CD14-positive monocyte (primary cell): ENCODE results near the gene BHMT. TPM values are rescaled to one million over a fixed set of nuclear protein-coding genes. Genes with fewer than 3 reads are reported as not detected.
A peak's percentile ranks its signal among the peaks of the same experiment; 100 is the strongest.

Source experiments
- DNase-seq, 3 donors: peaks; one replicate each; pipeline ENCODE4 v3.0.0-alpha.2; 2011 to 2022
- H2AFZ ChIP-seq: 2 replicates; pipeline ENCODE4 v1.6.0; 2012; ENCODE audit warnings: mild to moderate bottlenecking, low read depth, low read length, inconsistent platforms; ENCODE audit not compliant: insufficient read depth, poor library complexity, severe bottlenecking
- H3K27ac ChIP-seq, 2 donors: 1 replicate in 1 of 2; 2 replicates in 1 of 2; pipeline ENCODE4 v1.5.1; 2012 to 2013; ENCODE audit warnings: low read length in 2 of 2, control low read depth in 1 of 2, inconsistent platforms in 1 of 2, low read depth in 1 of 2, mild to moderate bottlenecking in 1 of 2
- H3K27me3 ChIP-seq, 2 donors: one replicate each; pipeline versions ENCODE4 v1.6.0 to v1.6.1; 2011 to 2013; ENCODE audit warnings: low read length in 2 of 2; ENCODE audit not compliant: control insufficient read depth in 2 of 2, insufficient read depth in 2 of 2
- H3K36me3 ChIP-seq, 2 donors: replicated peaks in 1 of 2; 1 replicate in 1 of 2; 2 replicates in 1 of 2; pipeline versions ENCODE4 v1.5.1 to v1.6.1; 2012 to 2013; ENCODE audit warnings: low read length in 2 of 2, control low read depth in 1 of 2, inconsistent platforms in 1 of 2, mild to moderate bottlenecking in 1 of 2; ENCODE audit not compliant: insufficient read depth in 2 of 2, control insufficient read depth in 1 of 2
- H3K4me1 ChIP-seq, 2 donors: 1 replicate in 1 of 2; 2 replicates in 1 of 2; pipeline versions ENCODE4 v1.5.1 to v1.6.1; 2012 to 2013; ENCODE audit warnings: low read length in 2 of 2, control low read depth in 1 of 2, inconsistent platforms in 1 of 2, mild to moderate bottlenecking in 1 of 2, moderate library complexity in 1 of 2; ENCODE audit not compliant: insufficient read depth in 2 of 2, control insufficient read depth in 1 of 2
- H3K4me2 ChIP-seq: replicated peaks from 2 replicates; pipeline ENCODE3; 2012; ENCODE audit warnings: low read length, moderate library complexity, mild to moderate bottlenecking; ENCODE audit not compliant: poor library complexity, severe bottlenecking; ENCODE audit errors: extremely low read depth
- H3K4me3 ChIP-seq, 3 experiments: fragments of 200-600 bp in 1 of 3; sonication (generic) in 1 of 3; replicated peaks in 1 of 3; 1 replicate in 2 of 3; 2 replicates in 1 of 3; pipeline ENCODE4 v1.5.1; 2011 to 2013; ENCODE audit warnings: low read length in 3 of 3, mild to moderate bottlenecking in 3 of 3, control low read depth in 2 of 3, low read depth in 2 of 3, inconsistent platforms in 1 of 3, moderate library complexity in 1 of 3
- H3K79me2 ChIP-seq: 2 replicates; pipeline ENCODE4 v1.6.0; 2012; ENCODE audit warnings: mild to moderate bottlenecking, control low read depth, inconsistent platforms, low read length, moderate library complexity; ENCODE audit not compliant: insufficient read depth
- H3K9ac ChIP-seq: 2 replicates; pipeline ENCODE4 v1.6.0; 2017; ENCODE audit warnings: low read length, mild to moderate bottlenecking; ENCODE audit not compliant: insufficient read depth, poor library complexity, severe bottlenecking
- H3K9me3 ChIP-seq, 2 donors: replicated peaks in 1 of 2; 1 replicate in 1 of 2; 2 replicates in 1 of 2; pipeline versions ENCODE4 v1.5.1 to v1.6.1; 2012 to 2013; ENCODE audit warnings: low read length in 2 of 2, control low read depth in 1 of 2; ENCODE audit not compliant: control insufficient read depth in 1 of 2, insufficient read depth in 1 of 2
- H4K20me1 ChIP-seq: 2 replicates; pipeline ENCODE4 v1.6.0; 2012; ENCODE audit warnings: mild to moderate bottlenecking, low read length, control low read depth, moderate library complexity; ENCODE audit not compliant: insufficient read depth
- H3K27ac Mint-ChIP-seq, 7 donors: one replicate each; pipeline ENCODE4 v1.8.0; 2020; ENCODE audit warnings: mild to moderate bottlenecking in 7 of 7, mixed read lengths in 7 of 7, moderate library complexity in 6 of 7, inconsistent platforms in 2 of 7
- H3K27me3 Mint-ChIP-seq, 3 donors: one replicate each; pipeline ENCODE4 v1.8.0; 2021 to 2022; ENCODE audit warnings: low read depth in 3 of 3, mild to moderate bottlenecking in 3 of 3, mixed read lengths in 3 of 3, moderate library complexity in 3 of 3, inconsistent platforms in 1 of 3
- H3K36me3 Mint-ChIP-seq, 2 donors: one replicate each; pipeline ENCODE4 v1.8.0; 2020; ENCODE audit warnings: mixed read lengths in 2 of 2, inconsistent platforms in 1 of 2, mild to moderate bottlenecking in 1 of 2
- H3K4me1 Mint-ChIP-seq: one replicate; pipeline ENCODE4 v1.8.0; 2020; ENCODE audit warnings: mild to moderate bottlenecking, mixed read lengths
- H3K4me3 Mint-ChIP-seq, 2 donors: one replicate each; pipeline ENCODE4 v1.8.0; 2020; ENCODE audit warnings: mild to moderate bottlenecking in 2 of 2, mixed read lengths in 2 of 2, moderate library complexity in 1 of 2
- H3K9me3 Mint-ChIP-seq, 7 donors: one replicate each; pipeline ENCODE4 v1.8.0; 2020 to 2022; ENCODE audit warnings: mixed read lengths in 7 of 7, mild to moderate bottlenecking in 6 of 7, moderate library complexity in 6 of 7, inconsistent platforms in 2 of 7
- WGBS: methylation state at CpG from one replicate; pipeline ENCODE4 v1.1.5; 2013; ENCODE audit warnings: missing lambda C conversion rate; ENCODE audit not compliant: insufficient coverage; 5-methylcytosine and 5-hydroxymethylcytosine counted together
- intact Hi-C, 2 donors: fragments of 100-400 bp; cut with micrococcal nuclease; formaldehyde crosslinking; loops; one replicate each; pipeline versions ENCODE4 v1.15.0 to v1.15.1; 2023
- polyA plus RNA-seq, 3 donors: library from polyadenylated mRNA; depleted of rRNA in 1 of 3; unstranded in 2 of 3; stranded (reverse) in 1 of 3; fragments of 300-500 nt in 2 of 3; fragments of >200 nt in 1 of 3; fragmentation: Illumina TruSeq in 2 of 3; gene quantifications; 1 replicate in 2 of 3; 2 replicates in 1 of 3; pipeline ENCODE4 v1.2.3, GENCODE V29; 2012 to 2021
- TF ChIP-seq, protein P1 (sequence below): fragments of 200-600 bp; IDR thresholded peaks from one replicate; pipeline ENCODE4 v1.8.0; 2022; ENCODE audit warnings: antibody characterized with exemption, mild to moderate bottlenecking

Gene BHMT
- polyA plus RNA-seq, 3 donors = not detected

DNA sequence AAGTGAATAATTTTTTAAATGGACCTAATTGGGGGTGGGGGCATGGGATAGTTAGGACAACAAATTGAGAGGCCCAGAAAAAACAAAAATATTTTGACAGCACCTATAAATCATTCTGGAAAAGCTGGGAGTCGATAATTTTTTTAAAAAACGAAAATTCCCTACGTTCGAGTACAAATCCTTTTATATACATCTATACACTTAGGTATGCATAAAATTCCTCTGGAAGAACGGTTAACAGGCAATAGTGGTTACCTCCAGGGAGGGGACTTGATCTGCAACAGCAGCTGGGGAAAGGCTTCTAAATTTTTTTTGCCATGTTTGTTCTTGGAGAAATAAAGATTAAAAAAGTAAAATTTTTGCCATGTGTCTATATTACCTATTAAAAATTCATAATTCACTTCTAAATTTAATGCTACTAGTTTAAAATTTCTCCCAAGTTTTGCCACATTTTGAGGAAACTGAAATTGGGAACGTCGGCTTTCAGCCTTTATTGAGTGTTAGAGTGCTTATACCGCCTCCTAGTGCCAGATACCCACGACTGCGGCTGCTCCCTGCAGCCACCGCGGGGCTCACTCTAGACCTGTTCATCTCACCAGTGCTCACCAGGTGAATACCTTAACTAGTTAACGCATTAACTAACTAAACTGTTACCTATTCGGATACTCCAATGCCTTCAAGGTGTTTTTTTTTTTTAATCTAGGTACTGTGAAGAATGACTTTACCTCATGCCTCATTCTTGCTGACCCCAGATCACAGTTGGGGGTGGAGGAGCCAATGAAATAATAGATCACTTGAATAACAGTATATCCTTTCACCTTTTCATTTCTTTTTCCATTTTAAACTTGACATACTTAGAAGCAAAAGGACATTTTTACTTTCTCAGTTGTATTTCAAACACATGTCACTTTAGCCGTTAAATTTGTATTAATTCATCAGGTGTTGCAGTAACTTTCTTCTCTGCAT, 1.8 kb upstream of the BHMT start:
- Histone ChIP-seq H2AFZ (no peak overlapping the region), H3K79me2 (no peaks in the 10 kb centered on the region), H3K4me1 (peaks cover 18 to 23% of the 10 kb centered on the region in 2 donors), H4K20me1 (no peaks in the 10 kb centered on the region), H3K4me2 (no peak overlapping the region), H3K27ac (no peak overlapping the region), H3K4me3 (no peak overlapping the region), H3K9ac (no peak overlapping the region), H3K9me3 (peaks cover 0 to 12% of the 10 kb centered on the region in 2 donors), H3K36me3 (no peaks in the 10 kb centered on the region), H3K27me3 (peaks cover 40 to 50% of the 10 kb centered on the region in 2 donors)
- H3K27ac Mint-ChIP-seq = no peak overlapping the region
- peaks cover 32% of the 10 kb centered on the region for H3K4me1 Mint-ChIP-seq
- 0% methylated on average over 7 of the region's 15 CpGs for WGBS
- peak in 2 of 3 donors; percentile 34 to 43 for DNase-seq
- intact Hi-C loops = no loop called here
- H3K27me3 Mint-ChIP-seq = peaks cover 41 to 46% (median 43%) of the 10 kb centered on the region in 3 donors
- H3K9me3 Mint-ChIP-seq = peaks cover 0 to 7% (median 0%) of the 10 kb centered on the region in 7 donors
- TF ChIP-seq, protein P1, sequence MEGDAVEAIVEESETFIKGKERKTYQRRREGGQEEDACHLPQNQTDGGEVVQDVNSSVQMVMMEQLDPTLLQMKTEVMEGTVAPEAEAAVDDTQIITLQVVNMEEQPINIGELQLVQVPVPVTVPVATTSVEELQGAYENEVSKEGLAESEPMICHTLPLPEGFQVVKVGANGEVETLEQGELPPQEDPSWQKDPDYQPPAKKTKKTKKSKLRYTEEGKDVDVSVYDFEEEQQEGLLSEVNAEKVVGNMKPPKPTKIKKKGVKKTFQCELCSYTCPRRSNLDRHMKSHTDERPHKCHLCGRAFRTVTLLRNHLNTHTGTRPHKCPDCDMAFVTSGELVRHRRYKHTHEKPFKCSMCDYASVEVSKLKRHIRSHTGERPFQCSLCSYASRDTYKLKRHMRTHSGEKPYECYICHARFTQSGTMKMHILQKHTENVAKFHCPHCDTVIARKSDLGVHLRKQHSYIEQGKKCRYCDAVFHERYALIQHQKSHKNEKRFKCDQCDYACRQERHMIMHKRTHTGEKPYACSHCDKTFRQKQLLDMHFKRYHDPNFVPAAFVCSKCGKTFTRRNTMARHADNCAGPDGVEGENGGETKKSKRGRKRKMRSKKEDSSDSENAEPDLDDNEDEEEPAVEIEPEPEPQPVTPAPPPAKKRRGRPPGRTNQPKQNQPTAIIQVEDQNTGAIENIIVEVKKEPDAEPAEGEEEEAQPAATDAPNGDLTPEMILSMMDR = peak; percentile 88
- H3K36me3 Mint-ChIP-seq = peaks cover 0 to 4% of the 10 kb centered on the region in 2 donors
- H3K4me3 Mint-ChIP-seq = peak overlapping the region in 1 of 2 donors; percentile 30

DNA sequence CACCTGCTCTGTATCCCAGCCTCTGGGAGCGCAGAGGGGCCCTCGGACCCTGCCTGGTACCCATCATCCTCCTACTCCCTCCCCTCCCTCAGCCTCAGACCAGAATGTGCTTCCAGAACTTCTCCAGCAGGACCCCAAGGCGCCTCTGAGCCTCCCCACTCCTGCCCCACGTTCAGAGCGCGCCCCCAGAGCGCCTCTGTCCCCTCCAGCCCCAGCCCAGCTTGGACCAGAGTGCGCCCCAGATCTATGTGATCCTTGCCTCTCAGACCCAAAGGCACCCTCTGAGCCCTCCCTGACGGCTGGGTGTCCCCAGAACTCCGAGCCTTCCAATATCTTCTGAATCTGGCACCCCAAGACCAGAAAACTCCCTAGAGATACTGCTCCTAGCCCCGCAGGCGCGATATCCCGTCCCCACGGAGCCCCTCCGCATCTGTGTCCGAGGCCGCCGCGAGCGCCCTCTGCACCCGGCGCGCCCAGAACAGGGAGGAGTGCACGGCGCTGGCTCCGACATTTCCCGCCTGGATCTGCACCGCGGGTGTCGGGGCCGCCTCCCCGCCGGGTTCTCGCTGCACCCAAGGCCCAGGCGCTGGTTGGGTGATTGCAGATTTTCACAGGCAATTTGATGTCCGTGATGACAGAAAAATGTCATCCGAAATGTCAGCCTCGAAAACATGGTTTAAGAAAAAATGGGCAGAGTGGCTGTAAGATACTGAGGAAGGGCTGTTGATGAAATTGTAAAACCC, 522 bp downstream of the BHMT start:
- H3K4me1 Mint-ChIP-seq = peaks cover 22% of the 10 kb centered on the region
- TF ChIP-seq, protein P1 = no peak
- peaks cover 0 to 4% of the 10 kb centered on the region in 2 donors for H3K36me3 Mint-ChIP-seq
- H3K27ac Mint-ChIP-seq = no peak overlapping the region
- peaks cover 44 to 49% (median 45%) of the 10 kb centered on the region in 3 donors for H3K27me3 Mint-ChIP-seq
- intact Hi-C loops = no loop called here
- no peak overlapping the region for H3K9ac ChIP-seq
- H3K79me2 ChIP-seq = no peaks in the 10 kb centered on the region
- no peaks in the 10 kb centered on the region for H4K20me1 ChIP-seq
- H3K4me1 ChIP-seq = peaks cover 11 to 14% of the 10 kb centered on the region in 2 donors
- peaks cover 42 to 54% of the 10 kb centered on the region in 2 donors for H3K27me3 ChIP-seq
- H3K4me3 Mint-ChIP-seq = peak overlapping the region in 1 of 2 donors; percentile 82
- H3K9me3 Mint-ChIP-seq = peaks cover 0 to 7% (median 0%) of the 10 kb centered on the region in 7 donors
- H3K4me3 ChIP-seq = no peak overlapping the region
- H3K9me3 ChIP-seq = peaks cover 0 to 12% of the 10 kb centered on the region in 2 donors
- H3K27ac ChIP-seq = no peak overlapping the region
- no peaks in the 10 kb centered on the region for H3K36me3 ChIP-seq
- no peak for DNase-seq
- 9% methylated on average over 39 of the region's 39 CpGs for WGBS
- no peak overlapping the region for H3K4me2 ChIP-seq
- H2AFZ ChIP-seq = no peak overlapping the region
